ENCODE measurements around the gene UBC.
"Not testable (repeated sequence)": the region's sequence is repeated elsewhere in the genome, so short reads cannot be mapped to it uniquely, and the experiment has no call there.

Gene UBC

GRCh38 chr12:124881123-124881522 lies 33.3 kb downstream of the UBC start:
- POLR2A ChIA-PET: no interaction called here
- no peak for DNase-seq (ENCODE audit: low read depth, low spot score)
- H3K4me3 ChIP-seq (ENCODE audit: low read depth, low read length): no peak overlapping the region
- CTCF ChIA-PET: no interaction called here
- no peak for TF ChIP-seq CTCF (IDR thresholded peaks at IDR 0.05; ENCODE audit: insufficient read depth, low read length, missing control alignments)

GRCh38 chr12:124880335-124880734 lies 34.1 kb downstream of the UBC start:
- POLR2A ChIA-PET; DNase-seq (ENCODE audit: low read depth, low spot score); CTCF ChIA-PET; H3K4me3 ChIP-seq (ENCODE audit: low read depth, low read length): not testable (repeated sequence)

GRCh38 chr12:124878795-124879516 lies 35.5 kb downstream of the UBC start:
- TF ChIP-seq CTCF (IDR thresholded peaks at IDR 0.05; ENCODE audit: insufficient read depth, low read length, missing control alignments): no peak
- no peak overlapping the region for H3K4me3 ChIP-seq (ENCODE audit: low read depth, low read length)
- ChIA-PET POLR2A (no interaction called here), CTCF (interaction anchor here (0.9 kb wide), 2 partner anchors 21 to 834 kb away, joined by 3 read pairs; no protein-coding TSS in a partner anchor)
- DNase-seq (ENCODE audit: low read depth, low spot score): no peak

GRCh38 chr12:124877423-124877822 lies 37.0 kb downstream of the UBC start:
- DNase-seq (ENCODE audit: low read depth, low spot score): no peak
- no peak for TF ChIP-seq CTCF (IDR thresholded peaks at IDR 0.05; ENCODE audit: insufficient read depth, low read length, missing control alignments)
- no peak overlapping the region for H3K4me3 ChIP-seq (ENCODE audit: low read depth, low read length)
- ChIA-PET POLR2A (no interaction called here), CTCF (interaction anchor here (1.3 kb wide), 1 partner anchor 29 kb away, joined by 3 read pairs; no protein-coding TSS in a partner anchor)

GRCh38 chr12:124876171-124876570 lies 38.3 kb downstream of the UBC start:
- POLR2A ChIA-PET: no interaction called here
- CTCF ChIA-PET: no interaction called here
- H3K4me3 ChIP-seq (ENCODE audit: low read depth, low read length): no peak overlapping the region
- no peak for TF ChIP-seq CTCF (IDR thresholded peaks at IDR 0.05; ENCODE audit: insufficient read depth, low read length, missing control alignments)
- no peak for DNase-seq (ENCODE audit: low read depth, low spot score)

GRCh38 chr12:124875803-124876132 lies 38.7 kb downstream of the UBC start:
- TF ChIP-seq CTCF (IDR thresholded peaks at IDR 0.05; ENCODE audit: insufficient read depth, low read length, missing control alignments): no peak
- no peak overlapping the region for H3K4me3 ChIP-seq (ENCODE audit: low read depth, low read length)
- POLR2A ChIA-PET: no interaction called here
- CTCF ChIA-PET: no interaction called here
- DNase-seq (ENCODE audit: low read depth, low spot score): no peak
